ENCODE results near the gene NPLOC4. TPM values are rescaled to one million over a fixed set of nuclear protein-coding genes. Genes with fewer than 3 reads are reported as not detected.

NPLOC4 gene
- total and polyA plus RNA-seq, 8 donors = 24.0 to 284 (median 54.8) TPM

DNA sequence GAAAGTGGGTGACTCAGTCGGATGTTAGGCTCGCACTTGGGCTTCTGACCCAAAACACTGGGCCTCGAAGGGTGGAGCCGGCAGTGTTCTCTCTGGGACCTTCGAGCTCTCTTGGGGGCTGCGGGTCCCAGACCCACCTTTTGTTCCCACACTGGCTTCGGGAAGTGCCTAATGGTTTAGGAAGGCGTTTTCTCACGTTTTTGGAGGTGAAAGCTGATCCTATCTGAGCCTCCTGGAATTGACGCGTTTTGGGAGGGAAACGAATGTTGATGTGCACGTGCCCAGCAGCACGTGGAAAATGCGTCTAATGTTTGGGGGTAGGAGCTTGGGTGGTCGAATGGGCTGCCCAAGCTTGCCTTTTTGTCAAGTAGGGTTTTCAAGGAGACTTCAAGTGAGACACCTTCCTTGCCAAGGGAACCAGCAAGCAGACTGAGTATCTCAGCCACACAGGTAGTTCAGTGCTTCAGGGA is 47.6 kb upstream of the NPLOC4 start:
- H3K4me3 ChIP-seq = peak overlapping the region; percentile 87 to 100 (median 96)
- whole genome bisulfite sequencing, 5 donors = 0 to 4% (median 3%) methylated on average over 7 to 16 of the region's 16 CpGs
- no peak for DNase-seq
- no peaks in the 10 kb centered on the region for H3K27me3 ChIP-seq
- peaks cover 34 to 65% (median 57%) of the 10 kb centered on the region in 4 donors for H3K36me3 ChIP-seq
- H3K27ac ChIP-seq = peak overlapping the region; percentile 83 to 93 (median 87)
- H3K9me3 ChIP-seq = no peaks in the 10 kb centered on the region
- no peak for TF ChIP-seq POLR2A (IDR thresholded peaks at IDR 0.05)
- TF ChIP-seq, protein P1, sequence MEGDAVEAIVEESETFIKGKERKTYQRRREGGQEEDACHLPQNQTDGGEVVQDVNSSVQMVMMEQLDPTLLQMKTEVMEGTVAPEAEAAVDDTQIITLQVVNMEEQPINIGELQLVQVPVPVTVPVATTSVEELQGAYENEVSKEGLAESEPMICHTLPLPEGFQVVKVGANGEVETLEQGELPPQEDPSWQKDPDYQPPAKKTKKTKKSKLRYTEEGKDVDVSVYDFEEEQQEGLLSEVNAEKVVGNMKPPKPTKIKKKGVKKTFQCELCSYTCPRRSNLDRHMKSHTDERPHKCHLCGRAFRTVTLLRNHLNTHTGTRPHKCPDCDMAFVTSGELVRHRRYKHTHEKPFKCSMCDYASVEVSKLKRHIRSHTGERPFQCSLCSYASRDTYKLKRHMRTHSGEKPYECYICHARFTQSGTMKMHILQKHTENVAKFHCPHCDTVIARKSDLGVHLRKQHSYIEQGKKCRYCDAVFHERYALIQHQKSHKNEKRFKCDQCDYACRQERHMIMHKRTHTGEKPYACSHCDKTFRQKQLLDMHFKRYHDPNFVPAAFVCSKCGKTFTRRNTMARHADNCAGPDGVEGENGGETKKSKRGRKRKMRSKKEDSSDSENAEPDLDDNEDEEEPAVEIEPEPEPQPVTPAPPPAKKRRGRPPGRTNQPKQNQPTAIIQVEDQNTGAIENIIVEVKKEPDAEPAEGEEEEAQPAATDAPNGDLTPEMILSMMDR (IDR thresholded peaks at IDR 0.05) = no peak
- no peak for TF ChIP-seq EP300 (IDR thresholded peaks at IDR 0.05)
- TF ChIP-seq POLR2AphosphoS5 (IDR thresholded peaks at IDR 0.05) = no peak
- peaks cover 27 to 44% (median 37%) of the 10 kb centered on the region in 4 donors for H3K4me1 ChIP-seq
- intact Hi-C loops (cut with DNase I; ENCODE audit: low total_unique reads) = no loop called here

DNA sequence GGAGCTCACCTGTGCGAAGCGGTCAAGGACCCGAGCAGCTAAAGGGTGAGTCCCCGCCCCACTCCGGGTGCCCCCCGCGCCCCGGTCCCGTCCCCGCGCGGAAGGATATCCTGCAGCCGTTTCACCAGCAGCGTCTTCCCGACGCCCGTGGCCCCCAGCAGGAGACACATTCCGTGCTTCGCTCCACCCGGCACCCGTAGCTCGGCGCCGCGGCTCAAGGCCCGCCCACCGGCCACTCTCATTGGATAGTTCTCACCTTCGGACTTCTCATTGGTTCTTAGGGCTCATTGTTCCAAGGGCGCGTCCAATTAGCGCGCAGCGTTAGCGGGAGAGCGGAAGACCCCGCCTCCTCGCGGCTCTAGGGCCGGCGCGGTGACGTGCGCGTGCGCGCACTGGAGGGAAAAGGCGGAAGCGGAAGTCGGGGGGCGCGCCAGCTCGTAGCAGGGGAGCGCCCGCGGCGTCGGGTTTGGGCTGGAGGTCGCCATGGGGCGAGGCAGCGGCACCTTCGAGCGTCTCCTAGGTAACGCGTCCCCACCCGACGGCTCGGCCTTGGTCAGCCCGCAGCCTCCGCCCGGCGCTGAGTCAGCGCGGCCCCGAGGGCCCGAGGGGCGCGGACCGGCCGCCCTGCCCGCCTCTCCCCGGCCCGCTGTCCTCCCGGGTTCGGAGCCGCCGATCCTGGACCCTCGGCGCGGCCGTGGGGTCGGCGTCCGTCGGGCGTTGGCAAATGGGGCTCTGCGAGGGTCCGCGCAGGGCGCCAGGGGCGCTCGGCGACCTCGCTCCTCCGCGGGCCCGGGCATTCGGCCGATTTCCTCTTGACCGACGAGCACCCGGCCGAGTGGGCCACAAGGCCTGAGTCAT is 46.9 kb upstream of the NPLOC4 start, which contains the start of the genes ARL16 and HGS:
ARL16 (minus strand) TSS at position 214 of the 858 bp plus-strand sequence; CDS start at position 170, 44 bp downstream.
HGS (plus strand) TSS at position 428 of the 858 bp plus-strand sequence; CDS start at position 484, 56 bp downstream.
- intact Hi-C loops (cut with DNase I; ENCODE audit: low total_unique reads) = no loop called here
- no peaks in the 10 kb centered on the region for H3K27me3 ChIP-seq

DNA sequence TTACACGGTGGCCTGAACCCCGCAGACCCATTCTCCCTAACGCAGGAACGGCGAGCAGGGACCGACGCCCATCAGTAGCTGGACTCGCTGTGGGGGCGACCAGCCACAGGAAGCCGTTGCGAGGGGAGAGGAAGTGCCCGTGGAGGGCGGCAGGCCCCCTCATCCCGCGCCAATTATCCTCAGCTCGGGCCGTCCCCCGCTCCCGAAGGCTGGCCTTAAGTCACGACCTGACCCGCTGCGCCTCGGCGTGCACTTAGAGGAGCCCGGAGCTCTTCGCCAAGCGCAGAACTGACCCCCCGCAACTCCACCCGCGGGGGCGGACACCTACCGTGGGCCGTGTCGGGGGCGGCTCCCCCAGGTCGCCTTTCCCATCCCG is 46.3 kb upstream of the NPLOC4 start:
- 0 to 1% (median 0%) methylated on average over 20 to 37 of the region's 37 CpGs for WGBS, 5 donors
- DNase-seq = no peak
- no peaks in the 10 kb centered on the region for H3K27me3 ChIP-seq
- no peak for TF ChIP-seq EP300 (IDR thresholded peaks at IDR 0.05)
- no peak for TF ChIP-seq POLR2A (IDR thresholded peaks at IDR 0.05)
- TF ChIP-seq, protein P1 (IDR thresholded peaks at IDR 0.05) = no peak
- no peak for TF ChIP-seq POLR2AphosphoS5 (IDR thresholded peaks at IDR 0.05)
- intact Hi-C loops (cut with DNase I; ENCODE audit: low total_unique reads) = no loop called here
- peak overlapping the region; percentile 87 to 100 (median 96) for H3K4me3 ChIP-seq
- peak overlapping the region; percentile 69 to 93 (median 87) for H3K27ac ChIP-seq
- peaks cover 21 to 52% (median 44%) of the 10 kb centered on the region in 4 donors for H3K36me3 ChIP-seq
- no peaks in the 10 kb centered on the region for H3K9me3 ChIP-seq
- H3K4me1 ChIP-seq = peaks cover 27 to 44% (median 37%) of the 10 kb centered on the region in 4 donors

More for the DNA sequence above, 46.9 kb upstream of the NPLOC4 start, which contains the start of the genes ARL16 and HGS:
- H3K36me3 ChIP-seq = peaks cover 27 to 58% (median 50%) of the 10 kb centered on the region in 4 donors
- DNase-seq = peak; percentile 99 to 100
- H3K4me1 ChIP-seq = peaks cover 27 to 44% (median 37%) of the 10 kb centered on the region in 4 donors
- peak within 1 kb of the TSS; percentile 83 to 93 (median 87) for H3K27ac ChIP-seq
- TF ChIP-seq, protein P1 (IDR thresholded peaks at IDR 0.05) = no peak
- TF ChIP-seq POLR2AphosphoS5 (IDR thresholded peaks at IDR 0.05) (peak; percentile 52 to 93 (median 77)), POLR2A (IDR thresholded peaks at IDR 0.05) (peak in 1 of 4 donors; percentile 22)
- H3K4me3 ChIP-seq = peak within 1 kb of the TSS; percentile 87 to 100 (median 96)
- WGBS, 5 donors = 1% methylated on average over 19 to 112 of the region's 112 CpGs
- no peaks in the 10 kb centered on the region for H3K9me3 ChIP-seq

GRCh38 chr17:81682565-81683207 is 45.8 kb upstream of the NPLOC4 start:
- DNase-seq = no peak
- intact Hi-C loops (cut with DNase I; ENCODE audit: low total_unique reads) = no loop called here
- H3K27ac ChIP-seq = peak overlapping the region; percentile 69 to 93 (median 87)
- TF ChIP-seq POLR2A (IDR thresholded peaks at IDR 0.05) = no peak
- TF ChIP-seq, protein P1 (IDR thresholded peaks at IDR 0.05) = no peak
- no peak for TF ChIP-seq EP300 (IDR thresholded peaks at IDR 0.05)
- TF ChIP-seq POLR2AphosphoS5 (IDR thresholded peaks at IDR 0.05) = no peak
- no peaks in the 10 kb centered on the region for H3K27me3 ChIP-seq
- WGBS, 5 donors = 24 to 42% (median 34%) methylated on average over 19 of the region's 19 CpGs
- peaks cover 27 to 44% (median 37%) of the 10 kb centered on the region in 4 donors for H3K4me1 ChIP-seq
- H3K9me3 ChIP-seq = no peaks in the 10 kb centered on the region
- peak overlapping the region; percentile 87 to 100 (median 96) for H3K4me3 ChIP-seq
- peaks cover 16 to 47% (median 39%) of the 10 kb centered on the region in 4 donors for H3K36me3 ChIP-seq

Data from stomach (tissue), 9 donors.